ENCODE data around the gene TMIE. TPM values are rescaled to one million over a fixed set of nuclear protein-coding genes. Genes with fewer than 3 reads are reported as not detected.

Gene TMIE
- total RNA-seq, 4 donors from 2014 or later = not detected

DNA sequence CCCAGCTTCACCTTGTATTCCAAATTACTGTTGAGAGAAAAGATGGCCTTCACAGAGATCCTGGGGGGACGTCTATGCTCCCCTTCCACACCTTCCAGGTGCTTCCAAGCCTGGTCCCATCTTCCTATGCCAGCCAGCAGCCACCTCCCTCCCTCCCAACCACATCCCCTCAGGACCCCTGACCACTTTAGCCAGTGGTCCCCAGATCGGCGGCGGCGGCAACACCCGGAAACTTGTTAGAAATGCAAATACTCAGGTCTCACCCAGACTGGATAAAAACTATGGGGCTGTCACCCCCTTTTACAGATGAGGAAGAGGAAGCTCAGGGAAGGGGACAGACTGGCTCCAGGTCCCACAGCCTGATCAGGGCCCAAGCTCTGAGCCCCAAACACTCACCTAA is 54.5 kb downstream of the TMIE start:
- TF ChIP-seq, protein P1, sequence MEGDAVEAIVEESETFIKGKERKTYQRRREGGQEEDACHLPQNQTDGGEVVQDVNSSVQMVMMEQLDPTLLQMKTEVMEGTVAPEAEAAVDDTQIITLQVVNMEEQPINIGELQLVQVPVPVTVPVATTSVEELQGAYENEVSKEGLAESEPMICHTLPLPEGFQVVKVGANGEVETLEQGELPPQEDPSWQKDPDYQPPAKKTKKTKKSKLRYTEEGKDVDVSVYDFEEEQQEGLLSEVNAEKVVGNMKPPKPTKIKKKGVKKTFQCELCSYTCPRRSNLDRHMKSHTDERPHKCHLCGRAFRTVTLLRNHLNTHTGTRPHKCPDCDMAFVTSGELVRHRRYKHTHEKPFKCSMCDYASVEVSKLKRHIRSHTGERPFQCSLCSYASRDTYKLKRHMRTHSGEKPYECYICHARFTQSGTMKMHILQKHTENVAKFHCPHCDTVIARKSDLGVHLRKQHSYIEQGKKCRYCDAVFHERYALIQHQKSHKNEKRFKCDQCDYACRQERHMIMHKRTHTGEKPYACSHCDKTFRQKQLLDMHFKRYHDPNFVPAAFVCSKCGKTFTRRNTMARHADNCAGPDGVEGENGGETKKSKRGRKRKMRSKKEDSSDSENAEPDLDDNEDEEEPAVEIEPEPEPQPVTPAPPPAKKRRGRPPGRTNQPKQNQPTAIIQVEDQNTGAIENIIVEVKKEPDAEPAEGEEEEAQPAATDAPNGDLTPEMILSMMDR (IDR thresholded peaks at IDR 0.05) = no peak

DNA sequence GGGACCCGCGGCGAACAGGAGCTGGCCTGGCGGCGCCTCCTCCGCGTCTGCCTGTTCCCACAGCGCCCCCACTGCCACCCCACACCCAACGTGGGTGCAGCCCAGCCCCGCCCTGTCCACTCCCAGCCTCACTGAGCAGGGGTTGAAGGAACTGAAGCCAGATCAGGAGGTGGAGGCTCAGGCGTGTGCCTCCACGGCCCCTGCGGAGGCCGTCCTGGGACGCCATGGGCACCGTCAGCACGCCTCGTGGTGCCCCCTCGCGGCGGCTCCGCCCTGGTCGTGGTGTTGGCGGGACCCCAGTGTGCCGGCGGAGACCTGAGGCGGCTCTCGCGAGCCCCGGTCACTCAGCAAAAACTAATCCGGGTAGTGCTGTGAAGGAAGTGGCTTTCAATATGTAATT is 55.5 kb downstream of the TMIE start:
- intact Hi-C loops (cut with DNase I; ENCODE audit: low total_unique reads) = no loop called here

More for the DNA sequence above, 54.5 kb downstream of the TMIE start:
- no peaks in the 10 kb centered on the region for H3K36me3 ChIP-seq
- H3K4me1 ChIP-seq = no peaks in the 10 kb centered on the region
- 79 to 80% methylated on average over 1 to 6 of the region's 6 CpGs for WGBS, 2 donors (ENCODE audit: low coverage in 1 of 2)
- DNase-seq = no peak
- H3K9me3 ChIP-seq = no peaks in the 10 kb centered on the region
- intact Hi-C loops (cut with DNase I; ENCODE audit: low total_unique reads) = no loop called here
- no peak overlapping the region for H3K4me3 ChIP-seq
- H3K27ac ChIP-seq = no peak overlapping the region
- no peaks in the 10 kb centered on the region for H3K27me3 ChIP-seq
- in situ Hi-C loops (cut with MboI; ENCODE audit: low pct_ligation_motif_present in 1 of 4, low pct_unique_long_range_greater_than_20kb in 1 of 4, low sequenced_read_pairs in 3 of 4) = no loop called here

DNA sequence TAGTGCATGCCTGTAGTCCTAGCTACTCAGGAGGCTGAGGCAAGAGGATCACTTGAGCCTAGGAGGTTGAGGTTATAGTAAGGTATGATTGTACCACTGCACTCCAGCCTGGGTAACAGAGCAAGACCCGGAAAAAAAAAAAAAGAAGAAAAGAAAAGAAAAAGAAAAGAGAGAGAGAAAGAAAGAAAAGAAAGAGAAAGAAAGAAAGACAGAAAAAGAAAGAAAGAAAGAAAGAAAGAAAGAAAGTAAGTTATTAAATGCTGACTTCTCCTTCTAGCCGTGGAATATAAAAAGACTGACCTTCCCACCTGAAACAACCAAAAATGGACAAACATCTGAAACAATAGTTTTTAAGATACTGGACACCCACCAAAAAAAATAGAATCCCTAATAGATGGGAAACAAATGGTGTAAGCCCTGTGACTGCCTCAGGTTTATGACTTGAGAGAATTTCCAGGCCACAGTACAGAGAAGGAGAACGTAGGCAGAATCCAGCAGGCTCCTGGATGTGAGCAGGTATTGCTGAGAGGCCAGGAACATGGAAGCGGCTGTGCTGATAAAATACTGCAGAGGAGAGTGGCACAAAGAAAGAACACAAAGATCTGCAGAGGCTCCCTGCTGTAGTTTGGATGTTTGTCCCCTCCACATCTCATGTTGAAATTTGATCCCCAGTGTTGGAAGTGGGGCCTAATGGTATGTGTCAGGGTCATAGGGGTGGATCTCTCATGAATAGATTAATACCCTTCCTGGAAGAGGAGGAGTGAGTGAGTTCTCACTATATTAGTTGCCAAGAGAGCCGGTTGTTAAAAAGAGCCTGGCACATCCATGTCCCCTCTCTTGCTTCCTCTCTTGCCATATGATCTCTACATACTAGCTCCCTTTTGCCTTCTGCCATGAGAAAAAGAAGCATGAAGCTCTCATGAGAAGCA is 58.3 kb downstream of the TMIE start:
- no peak for DNase-seq
- Histone ChIP-seq H3K4me1 (no peaks in the 10 kb centered on the region), H3K9me3 (peaks cover 0 to 9% of the 10 kb centered on the region in 2 donors), H3K27me3 (no peaks in the 10 kb centered on the region), H3K4me3 (no peak overlapping the region), H3K27ac (no peak overlapping the region), H3K36me3 (no peaks in the 10 kb centered on the region)
- TF ChIP-seq POLR2AphosphoS5 (IDR thresholded peaks at IDR 0.05) = no peak
- no peak for TF ChIP-seq EP300 (IDR thresholded peaks at IDR 0.05; ENCODE audit: low read depth)
- TF ChIP-seq POLR2A (IDR thresholded peaks at IDR 0.05) = no peak
- TF ChIP-seq, protein P1 (IDR thresholded peaks at IDR 0.05) = no peak
- WGBS, 2 donors (ENCODE audit: low coverage in 1 of 2) = 74 to 80% methylated on average over 3 to 5 of the region's 5 CpGs
- in situ Hi-C loops (cut with MboI; ENCODE audit: low pct_ligation_motif_present in 1 of 4, low pct_unique_long_range_greater_than_20kb in 1 of 4, low sequenced_read_pairs in 3 of 4) (no loop called here), intact Hi-C loops (cut with DNase I; ENCODE audit: low total_unique reads) (no loop called here)

More for the DNA sequence above, 55.5 kb downstream of the TMIE start:
- Histone ChIP-seq H3K4me1 (no peaks in the 10 kb centered on the region), H3K9me3 (no peaks in the 10 kb centered on the region), H3K36me3 (no peaks in the 10 kb centered on the region), H3K4me3 (no peak overlapping the region), H3K27me3 (no peaks in the 10 kb centered on the region), H3K27ac (no peak overlapping the region)
- TF ChIP-seq POLR2AphosphoS5 (IDR thresholded peaks at IDR 0.05) = no peak
- no peak for TF ChIP-seq POLR2A (IDR thresholded peaks at IDR 0.05)
- TF ChIP-seq EP300 (IDR thresholded peaks at IDR 0.05; ENCODE audit: low read depth) = no peak
- TF ChIP-seq, protein P1 (IDR thresholded peaks at IDR 0.05) = no peak
- 90% methylated on average over 29 of the region's 31 CpGs; no CpG with 5 or more reads in 1 of the 2 donors for WGBS, 2 donors (ENCODE audit: low coverage in 1 of 2)
- in situ Hi-C loops (cut with MboI; ENCODE audit: low pct_ligation_motif_present in 1 of 4, low pct_unique_long_range_greater_than_20kb in 1 of 4, low sequenced_read_pairs in 3 of 4) = no loop called here
- no peak for DNase-seq

Small RNA genes within 50 kb of the gene (small RNA-seq; reads per million reads assigned to genes)
- 0 reads per million in 4 donors for gene PRSS45

Other genes starting within 250 kb of the TMIE start
- 1 to 10 TPM in 1 of 4 donors, under 1 TPM in 1, not detected in 2; 0.14 to 3.3 TPM for gene LTF, start 236.5 kb upstream of the TMIE start, total RNA-seq
- gene RTP3, start 203.4 kb upstream of the TMIE start, total RNA-seq = not detected
- 1 to 10 TPM in 2 of 4 donors, under 1 TPM in 1, not detected in 1; 1.00 to 2.0 (median 1.6) TPM for gene LRRC2, start 135.1 kb upstream of the TMIE start, total RNA-seq
- gene FAM240A, start 88.9 kb upstream of the TMIE start, total RNA-seq = not detected
- gene ALS2CL, start 7.7 kb upstream of the TMIE start, total RNA-seq = 100 to 1,000 TPM in 2 of 4 donors, 10 to 100 TPM in 2; 67.5 to 212 (median 116) TPM
- gene PRSS50, start 16.5 kb downstream of the TMIE start, total RNA-seq = under 1 TPM in 1 of 4 donors, not detected in 3; 0.14 TPM
- 10 to 100 TPM in 1 of 4 donors, 1 to 10 TPM in 1, under 1 TPM in 1, not detected in 1; 0.82 to 16.1 (median 1.4) TPM for gene MYL3, start 162.1 kb downstream of the TMIE start, total RNA-seq
- gene PTH1R, start 176.3 kb downstream of the TMIE start, total RNA-seq = 1 to 10 TPM in 2 of 4 donors, under 1 TPM in 1, not detected in 1; 0.60 to 2.5 (median 1.4) TPM